Measurements from ENCODE around the gene GMIP. TPM values are rescaled to one million over a fixed set of nuclear protein-coding genes. Genes with fewer than 3 reads are reported as not detected.
"Not testable (repeated sequence)": the region's sequence is repeated elsewhere in the genome, so short reads cannot be mapped to it uniquely, and the experiment has no call there.

Gene GMIP
- total and polyA plus RNA-seq, 7 donors, result 0.51 to 2.3 (median 1.4) TPM

DNA sequence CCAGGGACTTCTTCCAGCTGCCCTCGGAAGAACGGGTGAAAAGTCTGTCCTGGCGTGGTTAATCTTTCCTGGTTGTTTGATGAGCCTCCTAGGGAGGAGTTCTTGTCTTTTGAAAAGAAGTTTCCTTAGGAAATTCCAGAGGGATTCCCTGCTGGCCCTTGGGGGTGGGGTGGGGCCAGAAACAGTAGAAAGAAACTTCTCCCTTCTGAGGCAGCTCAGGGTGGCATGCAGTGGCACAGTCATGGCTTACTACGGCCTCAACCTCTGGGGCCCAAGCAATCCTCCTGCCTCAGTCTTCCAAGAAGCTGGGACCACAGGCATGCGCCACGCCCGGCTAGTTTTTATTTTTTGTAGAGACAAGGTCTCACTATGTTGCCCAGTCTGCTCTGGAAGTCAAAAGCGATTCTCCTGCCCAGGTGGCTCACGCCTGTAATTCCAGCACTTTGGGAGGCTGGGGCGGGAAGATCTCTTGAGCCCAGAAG, 26.7 kb upstream of the GMIP start:
- H3K9me3 ChIP-seq, result no peaks in the 10 kb centered on the region
- TF ChIP-seq, protein P1, sequence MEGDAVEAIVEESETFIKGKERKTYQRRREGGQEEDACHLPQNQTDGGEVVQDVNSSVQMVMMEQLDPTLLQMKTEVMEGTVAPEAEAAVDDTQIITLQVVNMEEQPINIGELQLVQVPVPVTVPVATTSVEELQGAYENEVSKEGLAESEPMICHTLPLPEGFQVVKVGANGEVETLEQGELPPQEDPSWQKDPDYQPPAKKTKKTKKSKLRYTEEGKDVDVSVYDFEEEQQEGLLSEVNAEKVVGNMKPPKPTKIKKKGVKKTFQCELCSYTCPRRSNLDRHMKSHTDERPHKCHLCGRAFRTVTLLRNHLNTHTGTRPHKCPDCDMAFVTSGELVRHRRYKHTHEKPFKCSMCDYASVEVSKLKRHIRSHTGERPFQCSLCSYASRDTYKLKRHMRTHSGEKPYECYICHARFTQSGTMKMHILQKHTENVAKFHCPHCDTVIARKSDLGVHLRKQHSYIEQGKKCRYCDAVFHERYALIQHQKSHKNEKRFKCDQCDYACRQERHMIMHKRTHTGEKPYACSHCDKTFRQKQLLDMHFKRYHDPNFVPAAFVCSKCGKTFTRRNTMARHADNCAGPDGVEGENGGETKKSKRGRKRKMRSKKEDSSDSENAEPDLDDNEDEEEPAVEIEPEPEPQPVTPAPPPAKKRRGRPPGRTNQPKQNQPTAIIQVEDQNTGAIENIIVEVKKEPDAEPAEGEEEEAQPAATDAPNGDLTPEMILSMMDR (IDR thresholded peaks at IDR 0.05), result no peak
- intact Hi-C loops (cut with DNase I), result no loop called here
- no peak overlapping the region for H3K27ac ChIP-seq
- 78 to 81% (median 78%) methylated on average over 10 of the region's 10 CpGs for WGBS, 3 donors
- ATAC-seq (no peak), DNase-seq (no peak)
- no peaks in the 10 kb centered on the region for H3K36me3 ChIP-seq (ENCODE audit: insufficient read depth in 1 of 2, low read depth in 1 of 2)
- H3K4me1 ChIP-seq, result peaks cover 4% of the 10 kb centered on the region
- no peaks in the 10 kb centered on the region for H3K27me3 ChIP-seq (ENCODE audit: insufficient read depth in 3 of 3, low read length in 2 of 3)
- H3K4me3 ChIP-seq, result no peak overlapping the region

DNA sequence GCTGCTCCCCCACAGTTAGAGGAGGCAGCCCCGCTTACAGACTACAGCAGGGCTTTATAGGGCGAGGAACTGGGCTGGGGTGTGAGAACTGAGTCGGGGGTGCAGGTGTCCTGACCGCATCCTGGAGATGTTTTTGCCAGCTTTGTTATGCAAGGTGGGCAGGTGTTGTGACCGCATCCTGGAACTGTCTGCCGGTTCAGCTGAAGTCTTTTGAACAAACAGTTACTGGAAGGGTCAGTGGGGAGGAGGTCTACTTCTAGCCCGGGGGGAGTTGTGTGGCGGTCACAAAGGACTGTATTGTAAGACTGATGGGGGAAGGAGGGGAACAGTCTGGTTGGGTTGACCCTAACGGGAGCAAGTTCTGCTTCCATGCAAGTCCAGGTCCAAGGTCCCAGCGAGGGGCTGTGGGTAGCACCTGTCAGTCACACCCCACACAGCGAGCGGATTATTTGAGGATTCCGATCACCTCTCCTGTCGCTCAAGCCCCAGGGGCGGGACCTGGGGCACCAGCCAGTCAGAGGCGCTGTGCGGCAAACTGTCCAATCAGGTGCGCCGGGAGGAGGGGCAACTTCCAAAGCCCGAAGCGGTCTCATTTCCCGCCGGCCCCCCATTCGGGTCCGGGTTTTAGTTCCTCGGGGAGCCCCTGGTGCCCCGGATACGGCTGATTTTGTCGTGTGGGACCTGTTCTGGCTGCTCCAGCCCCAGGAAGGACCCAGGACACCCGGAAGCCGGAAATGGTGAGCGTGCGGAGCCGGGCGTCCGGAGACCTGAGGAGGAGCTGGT, 25.0 kb upstream of the GMIP start, which contains the start of gene ZNF101:
TSS of gene ZNF101 (plus strand) at position 610 of the 783 bp plus-strand sequence. CDS start at position 735, 125 bp downstream.
- TF ChIP-seq, protein P1 (IDR thresholded peaks at IDR 0.05), result no peak
- intact Hi-C loops (cut with DNase I), result loop anchor here (5.0 kb wide), 2 partner anchors 64 to 109 kb away; partner anchors contain the start of gene ZNF14 (in 1 of the 2)
- no peaks in the 10 kb centered on the region for H3K36me3 ChIP-seq (ENCODE audit: insufficient read depth in 1 of 2, low read depth in 1 of 2)
- H3K4me3 ChIP-seq, result peak within 1 kb of the TSS; percentile 86
- H3K27ac ChIP-seq, result peak within 1 kb of the TSS; percentile 80
- WGBS, 3 donors, result 5% methylated on average over 36 of the region's 36 CpGs
- H3K4me1 ChIP-seq, result peaks cover 4% of the 10 kb centered on the region
- no peaks in the 10 kb centered on the region for H3K9me3 ChIP-seq
- H3K27me3 ChIP-seq (ENCODE audit: insufficient read depth in 3 of 3, low read length in 2 of 3), result no peaks in the 10 kb centered on the region
- ATAC-seq, result peak; percentile 73 to 84 (median 78)
- DNase-seq, result peak; percentile 93 to 95

DNA sequence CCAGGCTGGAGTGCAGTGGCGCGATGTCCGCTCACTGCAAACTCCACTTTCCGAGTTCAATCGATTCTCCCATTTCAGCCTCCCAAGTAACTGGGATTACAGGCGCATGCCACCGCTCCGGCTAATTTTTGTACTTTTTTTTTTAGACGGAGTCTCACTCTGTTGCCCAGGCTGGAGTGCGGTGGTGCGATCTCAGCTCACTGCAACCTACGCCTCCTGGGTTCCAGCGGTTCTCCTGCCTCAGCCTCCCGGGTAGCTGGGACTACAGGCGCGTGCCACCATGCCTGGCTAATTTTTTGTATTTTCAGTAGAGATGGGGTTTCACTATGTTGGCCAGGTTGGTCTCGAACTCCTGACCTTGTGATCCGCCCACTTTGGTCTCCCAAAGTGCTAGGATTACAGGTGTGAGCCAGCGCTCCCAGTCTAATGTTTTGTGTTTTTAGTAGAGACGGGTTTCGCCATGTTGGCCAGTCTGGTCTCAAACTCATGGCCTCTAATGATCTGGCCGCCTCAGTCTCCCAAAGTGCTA, 22.0 kb upstream of the GMIP start:
- not testable (repeated sequence) for H3K9me3 ChIP-seq; H3K27ac ChIP-seq; DNase-seq; H3K36me3 ChIP-seq (ENCODE audit: insufficient read depth in 1 of 2, low read depth in 1 of 2); H3K4me3 ChIP-seq; H3K27me3 ChIP-seq (ENCODE audit: insufficient read depth in 3 of 3, low read length in 2 of 3); ATAC-seq
- WGBS, 3 donors, result 94 to 98% (median 97%) methylated on average over 22 of the region's 22 CpGs
- intact Hi-C loops (cut with DNase I), result loop anchor here (5.0 kb wide), 2 partner anchors 67 to 112 kb away; partner anchors contain the start of gene ZNF14 (in 1 of the 2)
- H3K4me1 ChIP-seq, result peaks cover 18% of the 10 kb centered on the region

DNA sequence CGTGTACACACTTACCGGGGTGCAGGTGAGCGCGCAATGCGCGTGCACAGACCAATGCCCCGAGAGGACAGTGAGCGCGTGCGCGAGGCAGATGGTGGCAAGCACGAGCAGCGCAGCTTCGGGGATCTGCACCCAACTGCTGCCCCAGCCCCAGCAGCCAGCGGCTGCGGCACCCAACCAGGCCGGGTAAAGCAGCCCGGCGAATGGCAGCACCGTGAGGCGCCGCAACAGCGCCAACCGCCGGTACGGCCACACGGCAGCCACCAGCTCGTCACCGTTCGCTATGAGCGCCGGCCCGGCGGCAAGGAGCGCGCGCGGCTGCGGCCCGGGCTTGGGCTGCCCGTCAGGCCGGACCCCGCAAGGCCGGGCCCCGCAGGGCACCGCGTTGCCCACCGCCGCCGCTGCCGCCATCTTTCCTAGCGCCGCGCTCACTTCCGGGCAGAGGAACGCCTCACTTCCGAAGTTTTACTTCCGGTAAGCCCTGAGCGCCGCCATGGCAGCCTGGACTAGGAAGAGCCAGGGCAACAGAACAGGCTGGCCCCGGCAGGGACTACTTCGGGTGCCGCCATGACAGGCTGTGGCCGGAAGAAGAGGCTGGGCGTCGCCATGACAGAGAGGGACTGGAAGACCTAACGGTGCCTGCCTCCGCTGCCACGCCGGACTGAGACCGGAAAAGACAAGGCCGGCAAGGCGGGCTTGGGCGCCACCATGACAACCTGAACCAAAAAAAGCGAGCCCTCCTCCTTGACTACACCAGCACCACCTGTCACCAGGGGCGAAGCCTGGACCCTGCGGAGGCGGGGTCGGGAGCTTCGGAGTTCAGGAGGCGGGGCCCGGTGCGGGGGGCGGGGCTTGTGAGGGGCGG, 20.0 kb upstream of the GMIP start, which contains the start of gene ATP13A1:
TSS of gene ATP13A1 (minus strand) at position 421 of the 865 bp plus-strand sequence. CDS start at position 411, 10 bp downstream.
- ATAC-seq (peak; percentile 92 to 96 (median 95)), DNase-seq (peak; percentile 96 to 99)
- intact Hi-C loops (cut with DNase I), result loop anchor here in 1 of 2 donors (5.0 kb wide), 1 partner anchor 114 kb away; no protein-coding TSS in a partner anchor
- Histone ChIP-seq H3K27ac (peak within 1 kb of the TSS; percentile 93), H3K9me3 (no peaks in the 10 kb centered on the region), H3K27me3 (ENCODE audit: insufficient read depth in 3 of 3, low read length in 2 of 3) (no peaks in the 10 kb centered on the region), H3K36me3 (ENCODE audit: insufficient read depth in 1 of 2, low read depth in 1 of 2) (peaks cover 0 to 21% of the 10 kb centered on the region in 2 donors), H3K4me3 (peak within 1 kb of the TSS; percentile 99), H3K4me1 (peaks cover 14% of the 10 kb centered on the region)
- TF ChIP-seq, protein P1 (IDR thresholded peaks at IDR 0.05), result peak; percentile 23
- WGBS, 3 donors, result 0 to 1% (median 1%) methylated on average over 70 to 85 of the region's 85 CpGs
